Measurements from ENCODE around the gene TMEM53. TPM values are rescaled to one million over a fixed set of nuclear protein-coding genes. Genes with fewer than 3 reads are reported as not detected.

Gene TMEM53
- polyA plus RNA-seq, 1 of the 3 experiments (the other 2 are of a cell fraction) = 14.9 TPM

DNA sequence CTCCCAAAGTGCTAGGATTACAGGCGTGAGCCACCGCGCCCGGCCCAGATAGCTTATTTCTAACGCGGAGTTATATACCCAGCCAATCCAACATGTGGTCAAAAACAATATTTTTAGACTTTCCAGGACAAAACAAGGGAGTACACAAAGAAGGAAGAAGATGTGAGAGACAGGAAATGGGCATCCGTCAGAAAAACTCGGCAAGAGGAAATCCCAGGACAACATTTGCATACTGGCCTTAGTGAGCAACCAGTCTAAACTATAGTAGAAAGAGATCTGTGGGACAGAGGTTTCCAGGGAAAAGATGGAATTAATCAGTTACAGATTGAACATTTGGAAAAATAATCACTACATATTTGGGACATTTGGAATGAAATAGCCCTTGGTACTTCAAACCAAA is 11.6 kb upstream of the TMEM53 start:
- H3K9me3 ChIP-seq = no peaks in the 10 kb centered on the region
- H3K27me3 ChIP-seq (ENCODE audit: insufficient read depth) = no peaks in the 10 kb centered on the region
- no peaks in the 10 kb centered on the region for H3F3A ChIP-seq (replicated peaks; ENCODE audit: insufficient read depth)
- H3K9ac ChIP-seq = no peak overlapping the region
- no peak for DNase-seq
- WGBS (ENCODE audit: low lambda C conversion rate) = 97% methylated on average over 8 of the region's 8 CpGs
- H4K20me1 ChIP-seq (ENCODE audit: insufficient read depth) = no peaks in the 10 kb centered on the region
- TF ChIP-seq SIN3A (IDR thresholded peaks at IDR 0.05; ENCODE audit: borderline replicate concordance, low read depth, low read length) (no peak), YY1 (IDR thresholded peaks at IDR 0.05; ENCODE audit: low read depth) (no peak), POLR2AphosphoS5 (IDR thresholded peaks at IDR 0.05; ENCODE audit: low read depth, low read length) (no peak), RCOR1 (IDR thresholded peaks at IDR 0.05; ENCODE audit: low read length) (no peak), EZH2phosphoT487 (IDR thresholded peaks at IDR 0.05; ENCODE audit: borderline replicate concordance, low read depth) (no peak), TCF12 (IDR thresholded peaks at IDR 0.05) (no peak), RFX5 (IDR thresholded peaks at IDR 0.05; ENCODE audit: low read length) (no peak), ELF1 (IDR thresholded peaks at IDR 0.05) (no peak), GATA2 (CRISPR knock-in tag; IDR thresholded peaks at IDR 0.05) (no peak), GABPA (IDR thresholded peaks at IDR 0.05; ENCODE audit: low read depth) (no peak), FOSL2 (IDR thresholded peaks at IDR 0.05; ENCODE audit: borderline replicate concordance, low read depth) (no peak), MEF2A (IDR thresholded peaks at IDR 0.05; ENCODE audit: borderline replicate concordance, low read depth) (no peak), CHD2 (IDR thresholded peaks at IDR 0.05; ENCODE audit: low read length, partially characterized antibody) (no peak), USF2 (IDR thresholded peaks at IDR 0.05; ENCODE audit: borderline replicate concordance, low read depth, low read length) (no peak), NRF1 (IDR thresholded peaks at IDR 0.05; ENCODE audit: low read depth, low read length) (no peak), REST (IDR thresholded peaks at IDR 0.05; ENCODE audit: low read depth, low read length) (no peak), RXRA (IDR thresholded peaks at IDR 0.05; ENCODE audit: borderline replicate concordance, low read depth) (no peak), FOXM1 (IDR thresholded peaks at IDR 0.05; ENCODE audit: low read depth) (no peak)
- TF ChIP-seq, protein P1, sequence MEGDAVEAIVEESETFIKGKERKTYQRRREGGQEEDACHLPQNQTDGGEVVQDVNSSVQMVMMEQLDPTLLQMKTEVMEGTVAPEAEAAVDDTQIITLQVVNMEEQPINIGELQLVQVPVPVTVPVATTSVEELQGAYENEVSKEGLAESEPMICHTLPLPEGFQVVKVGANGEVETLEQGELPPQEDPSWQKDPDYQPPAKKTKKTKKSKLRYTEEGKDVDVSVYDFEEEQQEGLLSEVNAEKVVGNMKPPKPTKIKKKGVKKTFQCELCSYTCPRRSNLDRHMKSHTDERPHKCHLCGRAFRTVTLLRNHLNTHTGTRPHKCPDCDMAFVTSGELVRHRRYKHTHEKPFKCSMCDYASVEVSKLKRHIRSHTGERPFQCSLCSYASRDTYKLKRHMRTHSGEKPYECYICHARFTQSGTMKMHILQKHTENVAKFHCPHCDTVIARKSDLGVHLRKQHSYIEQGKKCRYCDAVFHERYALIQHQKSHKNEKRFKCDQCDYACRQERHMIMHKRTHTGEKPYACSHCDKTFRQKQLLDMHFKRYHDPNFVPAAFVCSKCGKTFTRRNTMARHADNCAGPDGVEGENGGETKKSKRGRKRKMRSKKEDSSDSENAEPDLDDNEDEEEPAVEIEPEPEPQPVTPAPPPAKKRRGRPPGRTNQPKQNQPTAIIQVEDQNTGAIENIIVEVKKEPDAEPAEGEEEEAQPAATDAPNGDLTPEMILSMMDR (IDR thresholded peaks at IDR 0.05) = no peak
- TF ChIP-seq, protein P2, sequence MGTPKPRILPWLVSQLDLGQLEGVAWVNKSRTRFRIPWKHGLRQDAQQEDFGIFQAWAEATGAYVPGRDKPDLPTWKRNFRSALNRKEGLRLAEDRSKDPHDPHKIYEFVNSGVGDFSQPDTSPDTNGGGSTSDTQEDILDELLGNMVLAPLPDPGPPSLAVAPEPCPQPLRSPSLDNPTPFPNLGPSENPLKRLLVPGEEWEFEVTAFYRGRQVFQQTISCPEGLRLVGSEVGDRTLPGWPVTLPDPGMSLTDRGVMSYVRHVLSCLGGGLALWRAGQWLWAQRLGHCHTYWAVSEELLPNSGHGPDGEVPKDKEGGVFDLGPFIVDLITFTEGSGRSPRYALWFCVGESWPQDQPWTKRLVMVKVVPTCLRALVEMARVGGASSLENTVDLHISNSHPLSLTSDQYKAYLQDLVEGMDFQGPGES (IDR thresholded peaks at IDR 0.05; ENCODE audit: low read depth, low read length) = no peak
- ChIA-PET CTCF (interaction anchor here (1.3 kb wide), 1 partner anchor 34 kb away, joined by 3 read pairs; no protein-coding TSS in a partner anchor), POLR2A (no interaction called here)
- H3K36me3 ChIP-seq (replicated peaks in 1 of 2; ENCODE audit: control insufficient read depth in 1 of 2, insufficient read depth in 2 of 2, low read length in 1 of 2) = no peaks in the 10 kb centered on the region
- no peak overlapping the region for H2AFZ ChIP-seq (ENCODE audit: low read depth)
- H3K27ac ChIP-seq (ENCODE audit: low read depth in 2 of 2, low read length in 1 of 2) = no peak overlapping the region
- H3K4me3 ChIP-seq (ENCODE audit: low read depth in 2 of 2, low read length in 1 of 2) = no peak overlapping the region
- no peaks in the 10 kb centered on the region for H3K79me2 ChIP-seq (ENCODE audit: insufficient read depth)
- no peaks in the 10 kb centered on the region for H3K9me2 ChIP-seq
- no peak overlapping the region for H3K4me2 ChIP-seq
- H3K4me1 ChIP-seq (ENCODE audit: control insufficient read depth in 1 of 2, insufficient read depth in 2 of 2, low read depth in 1 of 2, low read length in 1 of 2) = peaks cover 0 to 2% of the 10 kb centered on the region in 2 experiments; a peak in 1 of 4 replicates
